CD4-positive, alpha-beta T cell treated with Interleukin-4 for 1 hour (primary cell): ENCODE data around the gene SLC2A4RG.

Source experiments
- DNase-seq, 2 donors: peaks; one replicate each; pipeline ENCODE4 v3.0.0-alpha.2; 2020 to 2022

The SLC2A4RG gene

DNA sequence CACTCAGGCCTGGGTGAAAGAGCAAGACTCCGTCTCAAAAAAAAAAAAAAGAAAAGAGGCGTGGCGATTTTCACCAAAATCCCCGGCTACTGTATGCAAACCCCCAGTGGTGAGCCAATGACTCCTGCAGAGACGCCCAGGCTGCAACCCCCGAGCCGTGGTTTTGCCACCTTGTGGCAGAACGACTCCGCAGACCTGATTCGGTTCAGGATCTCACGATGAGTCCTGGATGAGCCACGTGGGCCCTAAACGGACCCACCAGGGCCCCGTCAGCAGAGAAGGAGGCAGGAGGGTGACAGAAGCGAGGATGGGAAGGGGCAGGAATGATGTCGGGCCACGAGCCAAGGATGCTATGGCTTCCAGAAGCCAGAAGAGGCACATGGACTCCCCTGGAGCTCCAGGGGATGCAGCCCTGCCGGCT is 42.5 kb downstream of the SLC2A4RG start:
- peak; percentile 84 for DNase-seq

GRCh38 chr20:63782521-63782971 is 43.0 kb downstream of the SLC2A4RG start:
- no peak for DNase-seq

- DNase-seq, result no peak
These were observed 44.4 kb downstream of the SLC2A4RG start for GRCh38 chr20:63783970-63784369.

GRCh38 chr20:63785691-63786131 is 46.1 kb downstream of the SLC2A4RG start:
- DNase-seq, result no peak

- no peak for DNase-seq
These were observed 47.7 kb downstream of the SLC2A4RG start for GRCh38 chr20:63787302-63787701.

DNA sequence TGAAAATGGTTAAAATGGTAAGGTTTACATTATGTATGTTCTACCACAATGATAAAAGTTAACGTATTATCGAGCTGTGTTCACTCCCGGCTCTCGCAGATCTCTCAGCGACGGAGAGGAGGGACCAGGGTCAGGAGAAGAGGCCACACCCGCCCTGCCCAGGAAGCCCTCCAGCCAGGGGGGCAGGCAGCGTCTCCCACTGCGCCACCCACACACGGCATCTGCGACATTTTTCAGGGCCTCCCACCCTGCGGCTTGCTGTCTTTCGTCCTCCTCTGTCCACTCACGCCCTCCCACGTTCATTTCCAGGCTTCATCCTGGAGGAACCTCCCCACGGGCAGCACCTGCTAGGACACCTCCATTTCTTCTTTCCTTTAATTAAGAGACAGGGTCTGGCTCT is 48.2 kb downstream of the SLC2A4RG start:
- DNase-seq, result no peak

GRCh38 chr20:63789836-63790571 is 50.4 kb downstream of the SLC2A4RG start:
- DNase-seq, result no peak

- DNase-seq, result no peak
These were observed 51.1 kb downstream of the SLC2A4RG start for GRCh38 chr20:63790572-63791168.

GRCh38 chr20:63791497-63792156 is 52.1 kb downstream of the SLC2A4RG start:
- DNase-seq, result no peak

DNA sequence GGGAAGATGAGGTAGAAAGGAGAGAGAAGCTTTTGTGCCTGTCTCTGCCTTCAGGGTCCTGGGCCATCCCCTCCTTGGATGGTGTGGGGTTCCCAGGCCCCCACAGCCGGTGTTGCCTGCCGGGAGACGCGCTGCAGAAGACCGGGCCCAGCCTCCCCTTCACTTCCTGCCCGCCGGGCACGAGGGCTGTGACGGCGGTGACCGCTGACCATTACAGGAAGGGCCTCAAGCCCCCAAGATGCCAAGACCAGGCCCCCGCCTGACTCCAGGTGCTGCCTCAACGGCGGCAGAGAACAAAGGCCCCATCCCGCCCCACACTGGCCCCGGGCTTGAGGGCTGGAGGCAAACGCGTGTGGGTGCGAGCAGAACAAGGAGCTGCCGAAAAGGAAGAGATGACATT is 53.3 kb downstream of the SLC2A4RG start:
- DNase-seq, result no peak
